Measurements from ENCODE around the gene ANXA6. TPM values are rescaled to one million over a fixed set of nuclear protein-coding genes. Genes with fewer than 3 reads are reported as not detected.

ANXA6 gene
- total RNA-seq, 1 experiment from 2014 or later, result 95.9 TPM

- ChIA-PET POLR2A (ENCODE audit: low non-redundant PET) (interaction anchor here (0.6 kb wide), 1 partner anchor 373 kb away, joined by 3 read pairs; no protein-coding TSS in a partner anchor), CTCF (no interaction called here)
- Histone ChIP-seq H3K4me3 (ENCODE audit: low read depth, low read length, poor library complexity, severe bottlenecking) (no peak overlapping the region), H3K27me3 (replicated peaks; ENCODE audit: insufficient read depth, low read depth, low read length, poor library complexity) (no peaks in the 10 kb centered on the region), H3K9me3 (ENCODE audit: low read depth, low read length, poor library complexity, severe bottlenecking) (no peaks in the 10 kb centered on the region), H3K36me3 (ENCODE audit: insufficient read depth, low read length, poor library complexity, severe bottlenecking) (no peaks in the 10 kb centered on the region), H3K4me1 (ENCODE audit: insufficient read depth, low read length, poor library complexity, severe bottlenecking) (no peaks in the 10 kb centered on the region), H3K27ac (ENCODE audit: low read depth, low read length, poor library complexity, severe bottlenecking) (no peak overlapping the region)
- BruUV-seq (replicated peaks), result no TSS peak
- TF ChIP-seq EZH2 (IDR thresholded peaks at IDR 0.05; ENCODE audit: borderline replicate concordance, low read depth, low read length, poor library complexity, severe bottlenecking), result no peak
- TF ChIP-seq CTCF (conservative IDR thresholded peaks at IDR 0.05; ENCODE audit: low read depth, low read length), result no peak
- intact Hi-C loops (cut with micrococcal nuclease; ENCODE audit: unreplicated experiment), result no loop called here
- DNase-seq (ENCODE audit: low spot score), result no peak
These were observed 92.6 kb downstream of the ANXA6 start for GRCh38 chr5:151064916-151065499.

- no TSS peak for BruUV-seq (replicated peaks)
- ChIA-PET CTCF (no interaction called here), POLR2A (ENCODE audit: low non-redundant PET) (no interaction called here)
- intact Hi-C loops (cut with micrococcal nuclease; ENCODE audit: unreplicated experiment), result no loop called here
- TF ChIP-seq CTCF (conservative IDR thresholded peaks at IDR 0.05; ENCODE audit: low read depth, low read length) (no peak), EZH2 (IDR thresholded peaks at IDR 0.05; ENCODE audit: borderline replicate concordance, low read depth, low read length, poor library complexity, severe bottlenecking) (no peak)
- no peak for DNase-seq (ENCODE audit: low spot score)
- H3K9me3 ChIP-seq (ENCODE audit: low read depth, low read length, poor library complexity, severe bottlenecking), result no peaks in the 10 kb centered on the region
- no peaks in the 10 kb centered on the region for H3K36me3 ChIP-seq (ENCODE audit: insufficient read depth, low read length, poor library complexity, severe bottlenecking)
- peak overlapping the region; percentile 40 for H3K27ac ChIP-seq (ENCODE audit: low read depth, low read length, poor library complexity, severe bottlenecking)
- no peaks in the 10 kb centered on the region for H3K4me1 ChIP-seq (ENCODE audit: insufficient read depth, low read length, poor library complexity, severe bottlenecking)
- H3K4me3 ChIP-seq (ENCODE audit: low read depth, low read length, poor library complexity, severe bottlenecking), result no peak overlapping the region
- H3K27me3 ChIP-seq (replicated peaks; ENCODE audit: insufficient read depth, low read depth, low read length, poor library complexity), result no peaks in the 10 kb centered on the region
These were observed 94.2 kb downstream of the ANXA6 start for GRCh38 chr5:151063142-151063989.

GRCh38 chr5:151062405-151063141, 95.0 kb downstream of the ANXA6 start:
- Histone ChIP-seq H3K4me3 (ENCODE audit: low read depth, low read length, poor library complexity, severe bottlenecking) (no peak overlapping the region), H3K9me3 (ENCODE audit: low read depth, low read length, poor library complexity, severe bottlenecking) (no peaks in the 10 kb centered on the region), H3K36me3 (ENCODE audit: insufficient read depth, low read length, poor library complexity, severe bottlenecking) (no peaks in the 10 kb centered on the region), H3K4me1 (ENCODE audit: insufficient read depth, low read length, poor library complexity, severe bottlenecking) (no peaks in the 10 kb centered on the region), H3K27ac (ENCODE audit: low read depth, low read length, poor library complexity, severe bottlenecking) (no peak overlapping the region), H3K27me3 (replicated peaks; ENCODE audit: insufficient read depth, low read depth, low read length, poor library complexity) (no peaks in the 10 kb centered on the region)
- intact Hi-C loops (cut with micrococcal nuclease; ENCODE audit: unreplicated experiment), result no loop called here
- no peak for DNase-seq (ENCODE audit: low spot score)
- no peak for TF ChIP-seq EZH2 (IDR thresholded peaks at IDR 0.05; ENCODE audit: borderline replicate concordance, low read depth, low read length, poor library complexity, severe bottlenecking)
- no peak for TF ChIP-seq CTCF (conservative IDR thresholded peaks at IDR 0.05; ENCODE audit: low read depth, low read length)
- CTCF ChIA-PET, result no interaction called here
- POLR2A ChIA-PET (ENCODE audit: low non-redundant PET), result no interaction called here
- BruUV-seq (replicated peaks), result no TSS peak

Measured in A673 (cell line).